Skin of body (tissue), 2 donors: ENCODE results near the gene ADGRB2. TPM values are rescaled to one million over a fixed set of nuclear protein-coding genes. Genes with fewer than 3 reads are reported as not detected.
A peak's percentile ranks its signal among the peaks of the same experiment; 100 is the strongest.

Source experiments
- DNase-seq: peaks from one replicate; lab custom pipeline; 2025; lab: John Stamatoyannopoulos, UW
- total RNA-seq: library from RNA; depleted of rRNA; stranded (reverse); fragments of >200 nt; gene quantifications from one replicate; pipeline ENCODE4 v1.2.3, GENCODE V29; 2014

The ADGRB2 gene
- total RNA-seq, 1 donor from 2014 or later: 9.4 TPM

DNA sequence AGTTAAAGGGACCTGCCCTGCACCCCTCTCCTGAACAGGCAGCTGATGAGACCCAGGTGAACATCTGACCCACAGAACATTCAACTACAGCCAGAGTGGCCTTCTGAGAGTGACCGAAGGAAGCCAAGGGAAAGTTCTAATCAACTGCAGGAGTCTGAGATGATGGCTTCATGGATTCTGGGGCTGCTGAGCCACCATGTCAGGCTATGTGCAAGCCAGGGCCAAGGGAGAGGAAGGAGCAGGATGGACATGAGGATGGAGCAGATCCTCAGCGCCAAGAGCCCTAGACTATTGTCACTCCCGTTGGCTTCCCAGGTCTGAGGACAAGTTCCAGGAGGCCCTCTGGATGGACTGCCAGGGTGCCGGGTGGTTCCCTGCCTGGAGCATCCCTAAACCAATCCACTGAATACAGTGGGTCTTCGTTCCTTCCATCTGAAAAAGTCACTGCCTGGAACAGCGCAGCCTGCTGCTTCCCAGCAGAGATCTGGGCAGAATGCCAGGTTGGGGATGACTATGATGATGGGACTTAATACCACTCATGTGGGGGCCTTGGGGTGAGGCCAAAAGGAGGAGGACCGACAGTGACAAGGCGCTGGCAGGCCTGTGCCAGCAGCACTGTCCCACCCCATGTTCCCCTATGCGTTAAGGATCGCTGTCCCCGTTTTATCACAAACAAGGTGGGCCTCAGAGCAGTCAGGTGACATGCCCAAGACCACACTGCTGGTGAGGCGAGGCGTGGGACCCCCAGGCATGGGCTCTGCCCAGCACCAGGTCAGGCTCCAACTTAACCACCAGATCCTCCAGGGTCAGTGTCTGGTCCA, 31.9 kb upstream of the ADGRB2 start:
- peak; percentile 61 for DNase-seq

DNA sequence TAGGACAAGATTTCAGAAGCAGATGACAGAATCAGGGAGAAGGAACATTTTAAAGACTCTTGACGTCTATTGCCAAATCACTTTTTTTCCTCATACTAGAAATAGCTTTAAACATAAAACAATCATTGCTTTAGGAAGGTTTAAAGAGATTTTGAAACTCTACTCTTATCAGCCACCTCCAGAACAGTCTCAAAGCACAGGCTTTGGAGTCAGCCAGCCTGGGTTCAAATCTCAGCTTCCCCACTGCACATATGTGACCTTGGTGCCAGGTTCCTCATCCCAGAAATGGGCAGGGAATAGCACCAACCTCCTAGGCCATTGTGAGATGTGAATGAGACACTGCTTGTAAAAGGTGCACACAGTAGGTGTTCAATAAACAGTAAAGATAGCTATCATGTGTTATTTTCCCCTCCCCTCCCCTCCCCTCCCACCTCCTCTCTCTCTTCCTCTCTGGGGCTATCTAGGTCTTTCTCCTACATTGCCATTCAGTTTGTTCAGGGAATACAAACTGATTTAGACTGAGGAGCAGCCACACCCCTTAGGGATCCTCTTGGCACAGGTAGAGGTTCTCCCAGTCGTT, 31.0 kb upstream of the ADGRB2 start:
- no peak for DNase-seq

DNA sequence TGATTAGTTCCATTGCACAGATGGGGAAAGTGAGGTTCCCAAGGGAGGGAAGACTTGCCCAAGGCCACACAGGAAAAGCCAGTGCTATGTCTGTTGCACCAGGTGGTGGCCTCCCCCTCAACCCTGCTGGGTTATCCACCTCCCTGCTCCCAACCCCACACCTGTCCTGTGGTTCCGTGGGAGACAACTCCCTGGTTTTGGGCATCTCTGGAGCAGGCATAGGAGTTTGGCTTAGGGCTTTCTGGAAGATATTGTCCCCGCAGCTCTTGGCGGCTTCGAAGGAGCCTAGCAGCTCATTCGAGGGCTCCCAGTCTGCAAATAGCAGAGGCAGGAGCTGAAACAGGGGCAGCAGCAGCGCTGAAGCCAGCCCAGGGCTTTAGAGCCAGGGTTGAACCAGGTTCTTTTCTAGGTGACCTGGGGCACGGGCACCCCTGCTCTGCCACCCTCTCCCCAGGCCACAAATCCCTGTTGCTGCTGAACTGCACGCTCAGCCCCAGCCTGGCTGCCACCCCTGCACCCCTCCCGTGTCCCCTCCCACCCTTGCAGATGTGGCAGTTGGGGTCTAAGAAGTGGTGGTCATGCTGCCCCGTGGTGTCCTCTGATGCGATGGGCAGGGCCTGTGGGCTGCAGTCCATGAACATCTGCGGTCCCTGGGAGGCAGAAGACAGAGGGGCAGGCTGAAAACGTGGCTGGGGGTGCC, 29.6 kb upstream of the ADGRB2 start:
- DNase-seq: no peak

DNA sequence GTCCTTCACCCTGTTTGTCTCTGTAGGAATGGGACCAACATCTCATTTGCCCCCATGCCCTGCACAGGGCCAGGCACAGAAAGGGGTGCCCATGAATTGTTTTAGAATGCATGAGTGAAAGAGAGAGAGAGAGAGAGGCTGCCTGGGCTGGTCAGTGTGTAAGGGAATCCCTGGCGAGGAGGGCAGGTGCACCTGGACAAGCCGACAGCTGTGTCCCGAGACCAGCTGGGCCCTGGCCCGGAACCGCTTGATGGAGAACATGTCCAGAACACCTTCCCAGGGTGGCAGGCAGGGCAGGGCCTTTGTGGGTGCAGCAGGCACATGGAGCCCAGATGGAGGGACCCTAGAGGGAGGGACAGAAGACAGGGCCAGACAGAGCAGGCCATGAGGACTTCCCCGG, 28.9 kb upstream of the ADGRB2 start:
- DNase-seq: no peak

DNA sequence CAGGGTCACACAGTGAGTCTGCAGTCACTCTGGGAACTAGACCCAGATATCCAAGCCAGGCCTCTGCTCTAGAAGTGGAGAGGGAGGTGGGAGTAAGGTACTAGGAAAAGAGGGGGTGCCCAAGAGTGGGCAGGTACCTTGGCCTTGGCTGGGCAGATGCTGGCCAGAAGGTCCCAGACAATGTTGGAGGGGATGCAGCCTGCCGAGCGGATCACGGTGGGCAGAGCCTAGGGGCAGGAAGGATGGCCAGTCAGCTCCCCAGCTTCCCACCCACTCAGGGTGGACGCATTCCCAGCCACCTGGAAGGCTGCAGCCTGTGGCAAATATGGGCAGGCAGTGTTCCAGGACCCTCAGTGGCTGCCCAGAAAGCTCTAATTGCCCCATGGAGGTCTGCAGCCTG, 28.4 kb upstream of the ADGRB2 start:
- DNase-seq: no peak

DNA sequence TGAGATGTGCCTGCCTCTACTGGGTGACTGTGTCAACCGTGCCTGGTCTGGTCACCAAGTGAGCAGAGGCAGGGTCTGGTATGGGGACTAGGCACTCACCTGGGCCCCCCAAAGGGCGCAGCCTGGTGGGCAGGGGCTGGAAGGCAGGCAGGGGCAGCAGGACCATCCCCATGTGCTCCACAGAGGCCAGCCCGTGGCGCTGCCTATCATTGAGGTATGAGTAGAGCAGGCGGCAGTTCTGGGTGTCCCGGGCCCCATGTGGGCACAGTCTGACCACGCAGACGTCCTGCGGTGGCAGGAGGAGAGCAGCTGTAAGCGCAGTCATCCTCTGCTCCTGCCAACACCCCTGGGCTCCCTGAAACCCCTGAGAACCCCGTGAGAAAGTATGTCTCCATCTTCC, 28.0 kb upstream of the ADGRB2 start:
- no peak for DNase-seq

DNA sequence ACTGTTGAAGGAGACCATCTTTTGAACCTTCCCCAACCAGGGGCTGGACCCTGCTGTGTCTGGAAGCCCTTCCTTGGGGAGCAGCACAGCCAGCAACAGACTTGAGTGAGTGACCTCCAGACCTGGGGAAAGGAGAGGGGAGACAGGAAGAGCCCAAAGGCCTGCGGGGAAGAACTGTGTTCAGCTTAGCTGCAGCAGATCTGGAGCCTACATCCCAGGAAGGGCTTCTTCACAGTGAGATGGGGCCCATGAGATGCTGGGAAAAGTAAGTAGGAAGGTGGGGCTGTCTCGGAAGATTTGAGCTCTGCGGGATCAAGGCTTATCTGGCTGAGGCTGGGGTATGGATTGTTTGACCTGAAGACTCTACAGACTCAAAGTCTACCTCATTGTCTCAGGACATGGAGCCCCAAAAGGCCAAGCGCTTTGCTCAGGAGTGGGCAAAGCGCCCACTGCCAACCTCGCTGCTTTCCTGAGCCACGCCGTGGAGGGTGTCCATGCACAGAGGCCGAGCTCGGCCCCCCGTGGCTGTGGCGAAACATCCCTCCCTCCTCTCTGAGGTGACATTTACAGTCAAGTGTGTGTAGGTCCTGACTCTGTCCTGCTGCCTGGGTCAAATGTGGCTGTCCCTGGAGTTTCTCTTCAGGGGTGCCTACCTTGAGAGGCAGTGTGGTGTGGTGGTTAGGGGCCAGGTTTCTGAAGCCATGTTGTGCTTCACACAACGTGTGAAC, 27.2 kb upstream of the ADGRB2 start:
- DNase-seq: no peak

DNA sequence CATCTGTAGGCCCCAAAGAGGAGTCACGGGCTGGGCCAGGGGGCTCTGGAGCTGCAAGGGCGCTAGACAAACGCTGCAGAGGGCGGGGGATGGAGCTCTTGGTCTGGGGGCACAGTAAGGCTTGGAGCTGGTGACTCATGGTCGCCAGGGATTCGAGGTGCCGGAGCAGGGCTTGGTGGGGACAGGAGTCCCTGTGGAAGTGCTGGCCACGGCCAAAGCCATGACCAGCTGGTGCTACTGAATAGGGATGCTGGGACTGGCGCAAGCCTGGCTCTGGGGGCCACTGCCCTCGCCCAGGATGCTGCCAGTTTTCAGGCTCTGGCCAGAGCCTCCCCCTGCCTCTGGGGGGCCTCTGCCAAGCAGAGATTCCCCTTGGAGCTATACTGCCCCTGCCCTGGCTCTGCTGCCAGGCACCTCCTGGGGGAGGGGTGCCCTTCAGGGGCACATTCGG, 26.5 kb upstream of the ADGRB2 start:
- DNase-seq: no peak

DNA sequence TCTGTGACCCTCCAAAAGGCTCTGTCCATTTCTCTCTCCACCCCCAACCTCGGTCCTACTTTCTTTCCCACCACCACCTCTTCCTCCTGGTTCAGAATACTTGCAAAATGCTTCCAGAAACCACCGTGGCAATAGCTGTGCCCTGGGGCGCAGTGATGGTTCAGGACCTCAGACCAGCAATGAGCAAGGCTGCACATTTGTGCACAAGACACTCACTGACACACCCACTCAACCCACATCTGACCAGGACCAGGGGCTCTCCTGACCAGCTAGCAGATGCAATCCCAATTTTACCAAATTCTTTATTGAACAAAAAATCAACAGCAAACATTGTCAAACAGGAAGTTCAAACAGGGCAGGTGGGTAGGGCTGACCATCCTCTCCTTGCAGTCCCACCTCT, 26.0 kb upstream of the ADGRB2 start:
- DNase-seq: no peak

DNA sequence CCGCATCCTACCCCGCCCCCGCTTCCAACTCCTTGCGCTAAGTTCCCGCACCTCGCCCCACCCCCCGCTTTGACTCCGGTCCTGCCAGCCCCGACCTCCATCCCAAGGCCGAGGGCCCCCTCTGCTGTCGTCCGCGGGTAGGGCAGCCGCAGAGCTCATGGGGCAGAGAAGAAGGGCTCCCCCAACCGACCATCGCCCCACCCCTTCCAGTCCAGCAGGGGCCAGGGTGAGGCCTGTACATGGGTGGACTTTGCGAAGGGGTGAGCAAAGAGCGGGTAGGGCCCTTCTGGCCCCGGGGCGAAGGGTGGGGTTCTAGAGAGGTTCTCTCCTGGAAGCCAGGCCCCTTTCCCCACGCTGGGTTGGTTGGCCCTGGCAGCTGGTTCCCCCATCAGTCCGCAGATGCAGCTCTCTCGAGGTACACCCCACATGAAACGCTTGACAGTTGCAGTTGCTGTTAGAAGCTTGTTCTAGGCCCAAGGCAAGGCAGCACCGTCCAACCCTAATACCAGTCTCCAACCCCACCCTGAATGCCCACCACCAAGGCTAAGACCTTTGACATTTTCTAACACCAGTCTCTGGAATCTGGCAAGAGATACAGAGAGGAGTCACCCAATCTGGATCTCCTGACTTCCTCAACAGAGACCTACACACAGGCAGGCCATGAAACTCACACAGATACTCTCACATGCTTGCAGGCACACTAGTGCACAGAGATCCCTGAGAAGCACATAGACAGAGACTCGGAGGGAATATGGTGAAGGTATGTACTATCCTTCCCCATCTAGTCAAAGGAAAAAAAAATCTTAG, 25.3 kb upstream of the ADGRB2 start:
- peak; percentile 93 for DNase-seq

DNA sequence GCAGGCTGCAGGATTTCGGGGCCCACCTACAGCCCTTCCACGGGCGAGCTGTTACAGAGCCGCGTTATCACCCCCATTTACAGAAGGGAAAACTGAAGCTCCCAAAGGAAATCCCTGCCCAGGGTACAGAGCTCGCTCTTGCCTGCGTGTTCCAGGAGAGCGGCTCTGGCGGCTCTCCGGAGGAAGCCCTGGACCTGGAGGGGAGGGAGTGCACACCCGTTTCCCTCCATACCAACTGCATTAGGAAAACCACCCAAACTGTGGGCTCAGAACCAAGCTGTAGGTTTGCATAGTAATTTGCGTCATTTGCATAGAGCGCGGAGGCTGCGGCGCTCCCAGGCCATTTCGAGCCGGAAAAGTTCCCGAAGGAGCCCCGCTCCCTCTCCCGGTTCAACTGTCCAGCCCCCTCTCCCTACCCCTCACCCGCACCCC, 24.7 kb upstream of the ADGRB2 start:
- DNase-seq: peak; percentile 93

DNA sequence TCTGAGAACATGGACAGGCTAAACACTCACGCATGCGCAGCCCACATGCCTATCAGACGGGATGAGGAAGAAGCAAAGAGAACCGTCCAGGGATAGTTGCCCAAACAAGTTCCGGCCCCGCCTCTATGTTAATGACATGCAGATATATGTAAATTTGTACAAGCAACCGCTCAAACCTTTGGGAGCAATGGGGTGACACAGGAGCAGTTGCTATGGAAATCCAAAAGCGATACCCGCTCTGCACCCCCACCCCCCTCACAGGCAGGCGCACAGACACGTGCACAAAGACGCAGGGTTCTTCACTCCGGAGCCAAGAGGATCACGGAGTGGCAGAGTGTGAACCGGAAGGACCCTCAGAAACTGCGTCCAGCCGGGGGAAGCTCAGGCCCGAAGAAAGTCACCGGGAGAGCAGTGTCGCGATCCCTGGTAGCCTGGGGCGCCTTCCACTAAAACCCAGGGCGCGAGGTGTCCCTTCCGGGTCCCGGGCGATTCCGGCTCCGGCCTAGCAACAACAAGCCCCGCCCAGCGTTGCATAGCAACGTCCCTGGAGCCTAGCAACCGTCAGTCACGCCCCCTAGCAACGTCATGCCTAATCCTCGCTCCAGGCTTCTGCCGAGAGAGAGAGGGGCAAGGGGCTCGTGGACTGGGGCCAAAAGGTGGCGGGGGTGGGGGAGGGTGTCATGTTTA, 24.1 kb upstream of the ADGRB2 start:
- peak; percentile 86 for DNase-seq

DNA sequence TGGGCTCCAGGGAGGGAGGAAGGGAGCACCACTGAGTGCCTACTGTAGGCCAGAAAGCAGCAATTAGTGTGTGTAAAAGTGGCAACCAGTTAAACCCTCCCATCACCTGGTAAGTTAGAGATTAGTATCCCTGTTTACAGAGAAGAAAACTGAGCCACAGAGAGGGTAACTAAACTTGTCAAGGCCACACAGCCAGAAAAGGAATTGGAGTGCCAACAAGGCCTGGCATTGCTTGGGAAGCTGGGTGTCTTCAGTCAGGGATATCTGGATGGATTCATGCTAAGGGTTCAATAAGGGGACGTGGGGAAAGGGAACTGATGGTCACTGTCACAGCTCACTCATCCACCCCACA, 23.6 kb upstream of the ADGRB2 start:
- DNase-seq: no peak

DNA sequence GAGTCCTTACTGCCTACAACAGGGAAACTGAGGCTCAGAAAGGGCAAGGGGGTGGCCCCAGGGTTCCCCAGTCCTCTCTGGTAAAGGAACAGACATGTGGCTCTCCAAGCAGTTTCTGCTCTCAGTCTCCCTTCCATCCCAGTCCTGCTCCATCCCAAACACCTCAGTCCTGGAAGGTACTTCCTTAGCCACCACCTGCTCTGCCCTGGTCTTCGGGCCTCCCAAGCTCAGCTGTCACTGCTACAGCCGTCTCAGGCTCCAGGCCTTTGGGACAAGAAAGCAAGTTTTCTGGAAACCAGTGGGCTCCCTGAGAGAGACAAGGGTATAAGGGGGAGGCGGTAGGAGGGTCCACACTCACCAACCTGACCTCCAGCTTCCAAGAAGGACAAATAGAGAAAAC, 23.1 kb upstream of the ADGRB2 start:
- DNase-seq: no peak

DNA sequence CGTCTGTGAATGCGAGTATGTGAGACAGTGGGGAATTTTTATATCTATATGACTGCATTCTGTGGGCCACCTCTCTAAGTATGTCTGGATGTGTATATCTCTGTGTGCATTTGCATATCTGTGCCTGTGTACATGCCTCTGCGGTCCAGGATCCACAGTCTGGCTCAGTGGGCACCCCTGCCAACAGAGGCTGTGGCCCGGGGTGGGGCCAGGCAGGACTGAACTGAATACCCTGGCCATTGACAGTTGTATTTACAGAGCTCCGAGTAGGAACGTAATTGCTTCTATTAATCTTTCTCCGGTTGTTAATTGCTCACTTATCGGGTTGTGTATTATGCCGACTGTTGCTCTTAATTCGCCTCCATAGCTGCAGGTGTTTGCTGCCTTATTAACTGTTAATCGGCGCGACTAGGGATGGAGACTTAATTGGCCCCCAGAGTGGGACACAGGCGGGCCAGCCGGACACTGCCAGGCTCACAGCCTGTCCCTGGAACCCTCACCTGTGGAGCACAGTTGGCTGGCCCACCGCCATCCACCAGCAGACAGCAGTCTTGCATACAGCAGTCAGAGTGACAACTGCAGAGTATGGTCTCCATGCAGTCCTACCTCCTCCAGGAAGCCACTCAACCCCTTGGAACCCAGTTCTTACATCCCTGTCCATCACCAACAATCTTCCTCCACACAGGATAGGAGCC, 22.4 kb upstream of the ADGRB2 start:
- DNase-seq: no peak

DNA sequence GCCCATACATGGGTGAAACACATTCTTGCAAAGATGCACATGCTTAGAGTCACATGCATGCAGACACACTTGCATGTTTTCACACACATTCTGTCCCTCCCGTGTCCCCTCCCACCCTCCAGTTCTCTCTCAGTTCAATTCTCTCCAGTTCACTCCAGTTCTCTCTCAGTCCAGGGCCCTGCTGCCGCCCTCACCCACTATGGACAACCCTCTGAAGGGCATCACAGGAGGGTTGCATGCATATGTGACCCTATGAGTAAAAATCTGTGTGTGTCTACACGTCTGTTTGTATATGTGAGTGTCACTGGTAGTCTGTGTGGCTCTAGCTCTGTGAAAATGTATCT, 21.8 kb upstream of the ADGRB2 start:
- DNase-seq: no peak

DNA sequence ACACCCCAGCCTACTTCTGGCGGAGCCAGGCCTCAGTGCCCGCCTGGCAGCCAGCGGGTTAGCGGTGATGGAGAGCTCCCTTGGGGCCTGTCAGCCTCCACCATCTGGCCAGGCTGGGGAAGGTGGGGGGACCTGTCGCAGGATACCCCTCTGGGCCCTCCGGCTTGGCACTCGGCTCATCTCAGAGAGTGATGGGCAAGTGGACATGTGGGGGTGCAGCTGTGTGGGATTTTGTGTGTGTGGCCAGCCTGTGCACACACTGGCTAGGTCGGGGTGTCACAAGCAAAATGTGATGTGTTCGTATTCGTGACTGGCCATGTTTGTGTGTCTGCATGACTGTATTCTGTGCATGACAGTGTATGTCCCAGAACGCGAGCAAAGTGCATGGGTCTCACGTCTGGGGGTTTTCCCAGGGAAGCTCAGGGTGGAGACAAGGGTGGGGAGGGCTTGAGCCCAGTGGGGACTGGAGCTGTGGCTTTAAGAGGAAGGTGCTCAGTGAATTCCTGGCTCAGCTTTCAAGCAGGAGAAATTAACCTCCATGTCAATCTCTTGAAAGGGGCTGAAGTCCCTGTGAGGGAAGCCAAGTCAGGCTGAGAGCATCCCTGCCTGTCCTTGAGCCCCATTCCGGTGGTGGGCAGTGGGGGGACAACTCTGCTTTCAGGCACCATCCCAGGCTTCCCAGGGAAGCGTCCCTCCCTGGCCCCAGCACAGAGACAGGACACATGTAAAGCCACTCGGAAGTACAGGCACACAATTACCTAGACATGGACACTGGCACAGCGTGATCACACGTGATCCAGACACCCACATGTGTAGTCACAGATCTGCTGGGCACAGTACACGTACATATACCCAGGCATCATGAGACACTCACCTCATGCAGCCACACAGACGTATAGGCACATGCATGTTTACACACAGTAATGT, 21.1 kb upstream of the ADGRB2 start:
- no peak for DNase-seq

DNA sequence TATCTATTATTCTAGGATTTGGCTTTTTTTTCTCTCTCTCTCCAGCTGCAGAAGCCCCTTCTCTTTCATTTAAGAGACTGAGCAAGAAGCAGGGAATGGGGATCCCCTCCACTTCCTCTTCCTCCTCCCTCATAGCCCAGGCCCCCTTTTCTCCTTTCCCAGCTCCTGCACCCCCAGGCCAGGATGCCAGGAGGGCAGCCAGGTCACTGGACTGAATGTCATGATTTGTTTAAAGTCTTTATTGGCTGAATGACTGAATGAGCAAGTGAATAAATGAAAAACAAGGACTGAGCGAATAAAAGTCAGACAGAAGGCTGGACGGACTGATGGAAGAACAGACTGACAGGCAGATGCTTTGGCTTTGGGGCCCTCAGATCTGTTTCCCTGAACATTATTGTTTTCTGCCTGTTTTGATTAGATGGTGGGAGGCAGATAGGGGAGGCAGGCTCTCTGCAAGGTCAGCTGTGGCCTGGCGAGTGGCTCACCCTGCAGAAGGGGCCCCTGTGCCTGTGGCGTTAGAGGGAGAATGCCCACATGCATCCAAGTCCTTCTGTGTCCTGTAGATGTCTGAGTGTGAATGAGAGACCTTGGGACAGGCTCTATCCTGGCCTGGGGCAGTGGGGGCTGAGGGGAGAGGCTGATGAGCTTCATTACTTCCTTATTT, 20.3 kb upstream of the ADGRB2 start:
- no peak for DNase-seq
